C4-2B (cell line): ENCODE data around the gene HOXB13.

Experiments
- H3K27ac ChIP-seq: fragments of 450-650 bp; 2 replicates; pipeline ENCODE4 v1.5.1; 2017
- ZFX ChIP-seq: fragments of 450-650 bp; IDR thresholded peaks from 2 replicates; pipeline ENCODE4 v1.6.1; 2017
- TF ChIP-seq, protein P1 (sequence below): fragments of 450-650 bp; conservative IDR thresholded peaks from 2 replicates; pipeline ENCODE4 v1.5.1; 2017; ENCODE audit warnings: mild to moderate bottlenecking

The HOXB13 gene

DNA sequence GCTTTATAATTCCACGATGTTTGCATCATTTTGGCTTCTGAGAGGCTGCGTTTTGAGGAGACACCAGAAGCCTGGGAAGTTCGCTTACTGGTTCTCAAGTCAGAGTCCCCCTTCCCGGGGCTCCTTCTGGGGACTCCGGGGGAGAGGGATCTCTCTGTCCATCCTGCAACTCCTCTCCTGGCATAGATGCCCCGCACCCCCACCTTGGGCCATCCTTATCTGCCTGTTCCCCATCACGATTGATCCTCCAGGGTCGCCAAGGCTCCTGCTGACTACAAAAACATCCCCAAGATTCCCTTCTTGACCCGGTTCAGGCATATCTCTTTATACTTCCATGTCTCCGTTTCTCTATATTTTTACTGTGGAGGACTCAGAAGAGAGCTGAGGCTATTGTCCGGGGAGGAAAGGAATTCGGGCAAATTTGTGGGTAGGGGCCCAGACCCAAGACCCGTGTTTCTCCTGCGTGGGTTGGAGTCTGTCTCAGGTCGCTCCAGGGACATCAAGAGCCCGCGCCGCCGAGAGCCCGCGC lies 18.4 kb upstream of the HOXB13 start:
- TF ChIP-seq, protein P1, sequence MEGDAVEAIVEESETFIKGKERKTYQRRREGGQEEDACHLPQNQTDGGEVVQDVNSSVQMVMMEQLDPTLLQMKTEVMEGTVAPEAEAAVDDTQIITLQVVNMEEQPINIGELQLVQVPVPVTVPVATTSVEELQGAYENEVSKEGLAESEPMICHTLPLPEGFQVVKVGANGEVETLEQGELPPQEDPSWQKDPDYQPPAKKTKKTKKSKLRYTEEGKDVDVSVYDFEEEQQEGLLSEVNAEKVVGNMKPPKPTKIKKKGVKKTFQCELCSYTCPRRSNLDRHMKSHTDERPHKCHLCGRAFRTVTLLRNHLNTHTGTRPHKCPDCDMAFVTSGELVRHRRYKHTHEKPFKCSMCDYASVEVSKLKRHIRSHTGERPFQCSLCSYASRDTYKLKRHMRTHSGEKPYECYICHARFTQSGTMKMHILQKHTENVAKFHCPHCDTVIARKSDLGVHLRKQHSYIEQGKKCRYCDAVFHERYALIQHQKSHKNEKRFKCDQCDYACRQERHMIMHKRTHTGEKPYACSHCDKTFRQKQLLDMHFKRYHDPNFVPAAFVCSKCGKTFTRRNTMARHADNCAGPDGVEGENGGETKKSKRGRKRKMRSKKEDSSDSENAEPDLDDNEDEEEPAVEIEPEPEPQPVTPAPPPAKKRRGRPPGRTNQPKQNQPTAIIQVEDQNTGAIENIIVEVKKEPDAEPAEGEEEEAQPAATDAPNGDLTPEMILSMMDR = no peak
- no peak for TF ChIP-seq ZFX

GRCh38 chr17:48745381-48746275 lies 17.1 kb upstream of the HOXB13 start:
- H3K27ac ChIP-seq = peak overlapping the region; percentile 97
- TF ChIP-seq, protein P1 = no peak

More for the DNA sequence above, 18.4 kb upstream of the HOXB13 start:
- peak overlapping the region; percentile 97 for H3K27ac ChIP-seq

GRCh38 chr17:48740537-48740936 lies 12.0 kb upstream of the HOXB13 start:
- TF ChIP-seq, protein P1 = no peak
- TF ChIP-seq ZFX = no peak

DNA sequence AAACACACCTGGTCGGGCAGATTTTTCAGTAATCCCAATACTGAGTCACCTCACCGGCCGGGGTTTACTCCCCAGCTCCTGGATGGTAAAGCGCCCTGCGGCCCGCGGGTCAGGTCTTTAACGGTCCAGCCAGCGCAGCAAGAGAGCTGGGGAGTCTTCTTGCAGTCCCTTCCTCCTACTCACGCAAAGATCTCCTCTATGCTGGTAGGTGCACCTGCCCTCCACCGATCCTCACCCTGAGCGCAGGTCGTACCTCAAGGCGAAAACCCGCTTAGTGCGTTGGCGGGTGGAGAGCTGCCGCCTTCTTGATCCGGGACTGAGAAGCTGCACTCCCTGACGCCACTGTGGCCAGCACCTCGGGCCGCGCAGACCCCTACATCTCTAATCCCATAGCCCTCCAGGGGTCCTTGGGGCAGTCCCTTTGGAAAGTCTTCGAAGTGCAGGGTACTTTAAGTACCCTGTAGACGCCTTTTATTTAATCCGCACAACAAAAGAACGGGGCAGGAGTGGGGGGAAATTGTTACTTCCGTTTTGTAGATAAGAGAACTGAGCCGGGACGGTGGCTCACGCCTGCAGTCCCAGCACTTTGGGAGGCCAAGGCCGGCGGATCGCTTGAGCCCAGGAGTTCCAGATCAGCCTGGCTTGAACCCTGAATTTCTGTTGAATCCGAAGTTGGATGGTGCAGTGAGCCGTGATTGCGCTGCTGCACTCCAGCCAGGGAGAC lies 10.4 kb upstream of the HOXB13 start:
- TF ChIP-seq ZFX = no peak
- TF ChIP-seq, protein P1 = no peak
- no peak overlapping the region for H3K27ac ChIP-seq

More at GRCh38 chr17:48740537-48740936, 12.0 kb upstream of the HOXB13 start:
- no peak overlapping the region for H3K27ac ChIP-seq

DNA sequence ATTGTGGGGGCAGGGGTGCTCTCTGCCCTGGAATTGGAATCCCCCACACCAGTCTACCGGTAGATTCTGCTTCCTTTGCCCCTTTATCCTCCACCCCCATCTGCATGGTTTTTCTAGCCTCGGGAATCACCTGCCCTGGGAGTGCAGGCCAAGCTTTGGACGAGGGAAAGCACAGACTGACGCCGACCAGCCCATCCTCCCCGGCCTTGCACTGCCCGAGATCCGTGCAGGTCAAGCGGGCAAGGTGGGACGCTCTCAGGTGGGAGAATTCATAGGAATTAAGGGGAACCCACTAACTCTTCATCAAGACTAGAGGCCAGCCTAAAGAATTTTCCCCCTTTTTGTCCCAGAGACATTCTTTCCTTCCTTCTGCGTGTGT lies 9.9 kb upstream of the HOXB13 start:
- TF ChIP-seq ZFX = no peak
- TF ChIP-seq, protein P1 = no peak
- H3K27ac ChIP-seq = no peak overlapping the region

DNA sequence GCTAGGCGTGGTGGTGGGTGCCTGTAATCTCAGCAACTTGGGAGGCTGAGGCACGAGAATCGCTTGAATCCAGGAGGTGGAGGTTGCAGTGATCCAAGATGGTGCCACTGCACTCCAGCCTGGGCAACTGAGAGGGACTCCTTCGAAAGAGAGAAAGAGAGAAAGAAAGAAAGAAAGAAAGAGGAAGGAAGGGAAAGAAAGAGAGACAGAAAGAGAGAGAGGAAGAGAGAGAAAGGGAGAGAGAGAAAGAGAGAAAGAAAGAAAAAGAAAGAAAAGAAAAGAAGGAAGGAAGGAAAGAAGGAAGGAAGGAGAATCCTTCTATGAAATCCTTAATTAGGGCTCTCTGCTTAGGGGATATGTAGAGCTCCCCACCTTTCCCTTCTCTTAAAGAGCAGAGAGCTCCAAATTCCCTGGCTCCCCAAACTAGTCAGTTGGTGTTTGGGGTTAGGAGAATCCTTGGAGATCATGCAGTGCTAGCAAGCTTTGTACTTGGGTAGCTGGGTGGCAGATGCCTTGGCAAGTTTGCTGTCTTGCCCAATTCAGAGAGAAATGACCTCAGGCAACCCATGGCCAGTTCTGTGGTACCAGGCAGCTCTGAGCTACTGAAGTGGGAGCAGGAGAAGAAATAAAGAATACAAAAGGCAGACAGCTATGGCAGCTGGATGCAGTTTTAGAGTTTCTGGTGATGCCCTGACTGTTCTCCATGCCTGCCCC lies 8.9 kb upstream of the HOXB13 start:
- TF ChIP-seq, protein P1 = no peak
- no peak for TF ChIP-seq ZFX

More for the DNA sequence above, 8.9 kb upstream of the HOXB13 start:
- H3K27ac ChIP-seq = no peak overlapping the region
